Measurements from ENCODE around the gene PLA2G4E. TPM values are rescaled to one million over a fixed set of nuclear protein-coding genes. Genes with fewer than 3 reads are reported as not detected.
A peak's percentile ranks its signal among the peaks of the same experiment; 100 is the strongest.

PLA2G4E gene
- total and polyA plus RNA-seq, 9 of the 15 experiments (the other 6 are each of a cell fraction or from before 2014, with no cell fraction given), result 0.03 TPM; not detected in 8

DNA sequence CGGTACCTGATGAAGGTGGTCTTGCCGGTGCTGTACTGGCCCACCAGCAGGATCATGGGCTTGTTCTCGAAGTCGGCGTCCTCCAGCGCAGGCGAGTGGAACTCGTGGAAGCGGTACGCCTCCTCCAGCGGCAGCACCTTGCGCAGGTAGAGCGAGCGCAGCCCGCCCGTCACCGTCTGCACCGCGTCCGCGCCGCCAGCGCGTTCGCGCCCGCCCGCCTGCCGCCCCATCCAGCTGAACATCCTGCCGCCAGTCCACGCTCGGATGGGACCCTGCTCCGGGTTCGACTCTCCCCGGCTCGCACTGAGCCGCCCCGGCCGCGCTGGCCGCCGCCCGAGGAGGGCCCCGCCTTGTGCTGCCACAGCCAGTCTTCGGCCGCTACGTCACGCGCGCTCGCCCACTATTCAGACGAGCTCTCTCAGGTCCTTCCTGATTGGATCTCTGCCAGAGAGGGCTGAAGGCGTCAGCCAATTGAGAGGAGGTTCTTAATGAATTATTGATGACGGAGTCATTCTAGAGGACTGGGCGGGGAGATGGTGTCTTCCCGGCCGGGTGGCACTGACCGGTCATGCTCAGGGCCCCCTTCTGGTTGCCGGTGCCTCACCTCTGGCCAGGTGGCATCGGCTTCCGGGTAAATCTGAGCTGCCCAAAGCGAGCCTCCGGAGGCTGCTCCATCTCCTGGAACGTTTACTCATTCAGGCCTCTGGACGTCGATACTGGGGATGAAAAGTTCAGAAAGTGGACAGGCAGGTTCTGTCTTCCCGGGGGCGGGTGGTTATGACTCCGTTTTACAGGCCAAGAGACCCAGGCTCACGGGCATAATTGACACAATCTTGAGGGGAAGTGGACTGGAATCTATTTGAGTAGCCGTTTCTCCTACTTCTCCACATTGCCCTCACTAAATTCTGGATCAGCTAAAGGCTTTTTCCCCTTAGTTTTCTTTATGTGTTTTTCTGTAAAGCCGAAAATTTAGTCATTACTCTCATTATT is 48.3 kb downstream of the PLA2G4E start, which contains the start of gene EHD4 (continued):
- no peak for TF ChIP-seq ZC3H4 (CRISPR knock-in tag; IDR thresholded peaks at IDR 0.05; ENCODE audit: borderline replicate concordance)
- TF ChIP-seq, protein P1, sequence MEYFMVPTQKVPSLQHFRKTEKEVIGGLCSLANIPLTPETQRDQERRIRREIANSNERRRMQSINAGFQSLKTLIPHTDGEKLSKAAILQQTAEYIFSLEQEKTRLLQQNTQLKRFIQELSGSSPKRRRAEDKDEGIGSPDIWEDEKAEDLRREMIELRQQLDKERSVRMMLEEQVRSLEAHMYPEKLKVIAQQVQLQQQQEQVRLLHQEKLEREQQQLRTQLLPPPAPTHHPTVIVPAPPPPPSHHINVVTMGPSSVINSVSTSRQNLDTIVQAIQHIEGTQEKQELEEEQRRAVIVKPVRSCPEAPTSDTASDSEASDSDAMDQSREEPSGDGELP (CRISPR knock-in tag; IDR thresholded peaks at IDR 0.05; ENCODE audit: borderline replicate concordance), result peak; percentile 80; the same call in 1 of the 2 replicates
- TF ChIP-seq POU5F1 (IDR thresholded peaks at IDR 0.05; ENCODE audit: borderline replicate concordance, low read depth, low read length, partially characterized antibody), result no peak
- TF ChIP-seq NR2C2 (CRISPR knock-in tag; IDR thresholded peaks at IDR 0.05), result no peak
- no peak; the same call in 1 of the 2 replicates for TF ChIP-seq NR2C2 (tag; IDR thresholded peaks at IDR 0.05)
- TF ChIP-seq ZNF140 (CRISPR knock-in tag; IDR thresholded peaks at IDR 0.05), result no peak
- TF ChIP-seq ZBED1 (IDR thresholded peaks at IDR 0.05), result no peak
- no peak for TF ChIP-seq ZFP36 (IDR thresholded peaks at IDR 0.05; ENCODE audit: low read depth, low read length, partially characterized antibody)
- no peak for TF ChIP-seq U2AF1 (optimal IDR thresholded peaks at IDR 0.05; ENCODE audit: low read depth, low read length)
- TF ChIP-seq NEUROD1 (IDR thresholded peaks at IDR 0.05; ENCODE audit: borderline replicate concordance, low read depth, low read length, partially characterized antibody), result no peak
- TF ChIP-seq SMARCA4 (IDR thresholded peaks at IDR 0.05), result 0 out of 2 replicates have a peak, but pooled peaks have one; percentile 33
- TF ChIP-seq STAT5B (CRISPR knock-in tag; IDR thresholded peaks at IDR 0.05), result no peak
- TF ChIP-seq, protein P2, sequence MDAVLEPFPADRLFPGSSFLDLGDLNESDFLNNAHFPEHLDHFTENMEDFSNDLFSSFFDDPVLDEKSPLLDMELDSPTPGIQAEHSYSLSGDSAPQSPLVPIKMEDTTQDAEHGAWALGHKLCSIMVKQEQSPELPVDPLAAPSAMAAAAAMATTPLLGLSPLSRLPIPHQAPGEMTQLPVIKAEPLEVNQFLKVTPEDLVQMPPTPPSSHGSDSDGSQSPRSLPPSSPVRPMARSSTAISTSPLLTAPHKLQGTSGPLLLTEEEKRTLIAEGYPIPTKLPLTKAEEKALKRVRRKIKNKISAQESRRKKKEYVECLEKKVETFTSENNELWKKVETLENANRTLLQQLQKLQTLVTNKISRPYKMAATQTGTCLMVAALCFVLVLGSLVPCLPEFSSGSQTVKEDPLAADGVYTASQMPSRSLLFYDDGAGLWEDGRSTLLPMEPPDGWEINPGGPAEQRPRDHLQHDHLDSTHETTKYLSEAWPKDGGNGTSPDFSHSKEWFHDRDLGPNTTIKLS (IDR thresholded peaks at IDR 0.05; ENCODE audit: borderline replicate concordance, low read depth), result peak; percentile 64; the same call in 1 of the 2 replicates
- no peak for TF ChIP-seq ZNF143 (CRISPR knock-in tag; IDR thresholded peaks at IDR 0.05)
- TF ChIP-seq E2F3 (CRISPR knock-in tag; IDR thresholded peaks at IDR 0.05), result no peak
- TF ChIP-seq EWSR1 (IDR thresholded peaks at IDR 0.05; ENCODE audit: borderline replicate concordance, low read depth, partially characterized antibody), result no peak
- TF ChIP-seq ZKSCAN1 (IDR thresholded peaks at IDR 0.05; ENCODE audit: low read depth, low read length), result peak; percentile 35; the same call in 1 of the 2 replicates
- TF ChIP-seq NR2F6 (CRISPR knock-in tag; IDR thresholded peaks at IDR 0.05), result no peak
- no peak for TF ChIP-seq ZNF696 (CRISPR knock-in tag; conservative IDR thresholded peaks at IDR 0.05)
- TF ChIP-seq, protein P3, sequence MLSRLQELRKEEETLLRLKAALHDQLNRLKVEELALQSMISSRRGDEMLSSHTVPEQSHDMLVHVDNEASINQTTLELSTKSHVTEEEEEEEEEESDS (CRISPR knock-in tag; IDR thresholded peaks at IDR 0.05), result no peak
- no peak for TF ChIP-seq BCL6 (CRISPR knock-in tag; IDR thresholded peaks at IDR 0.05)
- TF ChIP-seq NFIC (IDR thresholded peaks at IDR 0.05), result peak; percentile 60
- TF ChIP-seq KHSRP (IDR thresholded peaks at IDR 0.05), result no peak
- no peak for TF ChIP-seq CBX1 (IDR thresholded peaks at IDR 0.05; ENCODE audit: low read depth)
- no peak for TF ChIP-seq KAT2B (IDR thresholded peaks at IDR 0.05; ENCODE audit: low read depth, low read length)
- TF ChIP-seq ZNF584 (CRISPR knock-in tag; IDR thresholded peaks at IDR 0.05; ENCODE audit: low read depth), result no peak
- no peak for TF ChIP-seq ZNF551 (CRISPR knock-in tag; IDR thresholded peaks at IDR 0.05)
- TF ChIP-seq MTA1 (IDR thresholded peaks at IDR 0.05; ENCODE audit: borderline replicate concordance), result no peak
- TF ChIP-seq NRF1 (conservative IDR thresholded peaks at IDR 0.05 in 1 of 2, IDR thresholded peaks at IDR 0.05 in 1 of 2), result peak; percentile 82 to 85
